Esophagus muscularis mucosa (tissue), 4 donors: Measurements from ENCODE around the gene PRR5L.

ENCODE experiments used
- EP300 ChIP-seq: sonication (generic); formaldehyde crosslinking; IDR thresholded peaks from one replicate; pipeline ENCODE4 v1.6.1; 2017; ENCODE audit warnings: antibody characterized with exemption
- POLR2A ChIP-seq: fragments of 450-650 bp; IDR thresholded peaks from one replicate; pipeline ENCODE4 v1.6.1; 2017; ENCODE audit warnings: antibody characterized with exemption, moderate library complexity, mild to moderate bottlenecking, low read depth
- TF ChIP-seq, protein P1 (sequence below), 3 experiments: fragments of 200-600 bp in 2 of 3; fragments of 450-650 bp in 1 of 3; sonication (generic) in 2 of 3; IDR thresholded peaks; one replicate each; pipeline ENCODE4 v1.5.1; 2017 to 2019; ENCODE audit warnings: antibody characterized with exemption in 3 of 3, mild to moderate bottlenecking in 2 of 3, moderate library complexity in 1 of 3

GRCh38 chr11:36404831-36405230 lies 108.7 kb downstream of the PRR5L start:
- TF ChIP-seq POLR2A (no peak), EP300 (no peak)
- TF ChIP-seq, protein P1, sequence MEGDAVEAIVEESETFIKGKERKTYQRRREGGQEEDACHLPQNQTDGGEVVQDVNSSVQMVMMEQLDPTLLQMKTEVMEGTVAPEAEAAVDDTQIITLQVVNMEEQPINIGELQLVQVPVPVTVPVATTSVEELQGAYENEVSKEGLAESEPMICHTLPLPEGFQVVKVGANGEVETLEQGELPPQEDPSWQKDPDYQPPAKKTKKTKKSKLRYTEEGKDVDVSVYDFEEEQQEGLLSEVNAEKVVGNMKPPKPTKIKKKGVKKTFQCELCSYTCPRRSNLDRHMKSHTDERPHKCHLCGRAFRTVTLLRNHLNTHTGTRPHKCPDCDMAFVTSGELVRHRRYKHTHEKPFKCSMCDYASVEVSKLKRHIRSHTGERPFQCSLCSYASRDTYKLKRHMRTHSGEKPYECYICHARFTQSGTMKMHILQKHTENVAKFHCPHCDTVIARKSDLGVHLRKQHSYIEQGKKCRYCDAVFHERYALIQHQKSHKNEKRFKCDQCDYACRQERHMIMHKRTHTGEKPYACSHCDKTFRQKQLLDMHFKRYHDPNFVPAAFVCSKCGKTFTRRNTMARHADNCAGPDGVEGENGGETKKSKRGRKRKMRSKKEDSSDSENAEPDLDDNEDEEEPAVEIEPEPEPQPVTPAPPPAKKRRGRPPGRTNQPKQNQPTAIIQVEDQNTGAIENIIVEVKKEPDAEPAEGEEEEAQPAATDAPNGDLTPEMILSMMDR (IDR thresholded peaks at IDR 0.05): no peak
